SK-N-MC (cell line): ENCODE measurements around the gene CTTNBP2NL.
"Not testable (repeated sequence)": the region's sequence is repeated elsewhere in the genome, so short reads cannot be mapped to it uniquely, and the experiment has no call there.

ENCODE experiments used
- DNase-seq: peaks from one replicate; pipeline ENCODE4 v3.0.0-alpha.2; 2011; ENCODE audit warnings: low read depth, low spot score
- H3K27ac ChIP-seq: fragments of 200-600 bp; sonication (generic); 2 replicates; pipeline ENCODE4 v1.5.1; 2016; ENCODE audit warnings: mixed run types
- H3K36me3 ChIP-seq: fragments of 200-600 bp; sonication (generic); 2 replicates; pipeline ENCODE4 v1.6.1; 2017; ENCODE audit warnings: antibody characterized with exemption, low read length, mixed read lengths; ENCODE audit not compliant: insufficient read depth
- H3K4me3 ChIP-seq: fragments of 200-600 bp; sonication (generic); 2 replicates; pipeline ENCODE4 v1.5.1; 2016
- H3K9ac ChIP-seq: fragments of 200-600 bp; sonication (generic); 2 replicates; pipeline ENCODE4 v1.8.0; 2017; ENCODE audit warnings: mixed run types, mixed read lengths; ENCODE audit not compliant: insufficient read length
- H3K9me3 ChIP-seq: fragments of 200-600 bp; sonication (generic); 2 replicates; pipeline ENCODE4 v1.6.1; 2017; ENCODE audit warnings: low read depth, mild to moderate bottlenecking, antibody characterized with exemption, low read length, moderate library complexity, mixed read lengths
- EZH2 ChIP-seq: fragments of 200-600 bp; sonication (generic); IDR thresholded peaks from one replicate; pipeline ENCODE4 v1.6.1; 2017; ENCODE audit warnings: antibody characterized with exemption
- FOXP2 ChIP-seq: optimal IDR thresholded peaks from 2 replicates; pipeline ENCODE3; 2011; ENCODE audit warnings: mild to moderate bottlenecking, moderate library complexity; ENCODE audit not compliant: insufficient read depth; ENCODE audit errors: extremely low read length, control extremely low read depth
- POLR2AphosphoS5 ChIP-seq: IDR thresholded peaks from 2 replicates; pipeline ENCODE4 v1.6.1; 2012; ENCODE audit warnings: mild to moderate bottlenecking, low read depth, low read length, borderline replicate concordance

Gene CTTNBP2NL

DNA sequence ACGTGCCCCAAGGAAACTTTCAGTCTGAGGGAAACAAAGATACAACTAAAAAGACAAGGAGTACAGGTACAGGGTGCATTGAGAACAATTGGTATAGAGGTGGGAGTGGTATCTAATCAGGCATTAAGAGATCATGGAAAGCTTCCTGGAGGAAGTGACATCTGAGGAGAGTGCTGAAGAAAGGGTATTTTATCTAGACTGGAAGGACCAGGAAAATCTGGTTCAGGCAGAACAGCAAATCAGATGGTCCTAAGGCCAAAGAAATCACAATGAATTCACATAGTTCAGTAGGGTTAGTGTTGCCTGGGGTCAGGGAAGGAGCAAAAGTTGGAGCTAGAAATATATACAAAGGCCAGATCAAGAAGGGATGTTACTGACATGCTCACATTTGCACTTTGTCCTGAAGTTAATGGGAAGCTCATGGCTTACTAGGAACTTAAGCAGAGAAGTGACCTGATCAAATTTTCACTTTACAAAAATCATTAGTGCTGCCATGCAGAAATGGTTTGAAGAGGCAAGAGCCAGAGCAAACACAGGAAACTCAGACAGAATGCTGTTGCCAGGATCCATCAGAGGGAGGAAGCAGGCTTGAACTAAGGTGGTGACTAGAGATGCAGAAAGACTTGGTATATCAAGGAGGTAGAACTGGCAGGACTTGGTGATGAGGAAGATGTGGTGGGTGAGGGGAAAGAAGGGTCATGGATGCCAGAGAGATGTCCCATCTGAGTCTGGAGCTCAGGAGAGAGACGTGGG, 14.5 kb upstream of the CTTNBP2NL start:
- Histone ChIP-seq H3K9ac (no peak overlapping the region), H3K9me3 (no peaks in the 10 kb centered on the region), H3K36me3 (no peaks in the 10 kb centered on the region), H3K27ac (no peak overlapping the region), H3K4me3 (no peak overlapping the region)
- TF ChIP-seq FOXP2 (no peak), EZH2 (no peak)
- DNase-seq: no peak

DNA sequence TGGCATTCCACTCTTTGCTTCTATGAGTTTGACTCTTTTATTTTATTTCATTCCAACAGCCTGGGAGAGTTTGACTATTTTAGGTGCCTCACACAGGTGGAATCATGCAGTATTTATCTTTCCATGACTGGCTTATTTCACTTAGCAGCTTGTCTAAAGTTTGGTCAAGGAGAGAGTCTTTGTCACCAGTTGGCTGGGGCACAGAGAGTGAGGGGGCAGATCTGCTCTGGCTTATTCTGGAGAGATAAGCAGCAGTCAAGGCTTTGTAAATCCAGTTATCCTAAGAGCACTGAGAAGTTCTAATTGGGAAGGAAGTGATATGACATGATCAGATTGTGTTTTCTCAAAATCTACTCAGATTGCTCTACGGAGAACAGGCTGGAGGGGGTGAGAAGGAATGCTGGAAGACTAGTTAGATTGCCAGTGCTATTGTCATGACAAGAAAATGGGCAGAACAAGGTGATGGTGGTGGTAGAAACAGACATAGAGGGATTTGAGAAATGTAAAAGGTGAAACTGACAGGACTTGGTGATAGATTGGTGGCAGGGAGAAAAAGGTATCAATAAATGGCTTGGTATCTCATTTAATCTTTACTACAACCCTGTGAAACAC, 12.1 kb upstream of the CTTNBP2NL start:
- Histone ChIP-seq H3K9ac (no peak overlapping the region), H3K27ac (no peak overlapping the region)
- TF ChIP-seq POLR2AphosphoS5 (no peak), EZH2 (no peak), FOXP2 (no peak)

DNA sequence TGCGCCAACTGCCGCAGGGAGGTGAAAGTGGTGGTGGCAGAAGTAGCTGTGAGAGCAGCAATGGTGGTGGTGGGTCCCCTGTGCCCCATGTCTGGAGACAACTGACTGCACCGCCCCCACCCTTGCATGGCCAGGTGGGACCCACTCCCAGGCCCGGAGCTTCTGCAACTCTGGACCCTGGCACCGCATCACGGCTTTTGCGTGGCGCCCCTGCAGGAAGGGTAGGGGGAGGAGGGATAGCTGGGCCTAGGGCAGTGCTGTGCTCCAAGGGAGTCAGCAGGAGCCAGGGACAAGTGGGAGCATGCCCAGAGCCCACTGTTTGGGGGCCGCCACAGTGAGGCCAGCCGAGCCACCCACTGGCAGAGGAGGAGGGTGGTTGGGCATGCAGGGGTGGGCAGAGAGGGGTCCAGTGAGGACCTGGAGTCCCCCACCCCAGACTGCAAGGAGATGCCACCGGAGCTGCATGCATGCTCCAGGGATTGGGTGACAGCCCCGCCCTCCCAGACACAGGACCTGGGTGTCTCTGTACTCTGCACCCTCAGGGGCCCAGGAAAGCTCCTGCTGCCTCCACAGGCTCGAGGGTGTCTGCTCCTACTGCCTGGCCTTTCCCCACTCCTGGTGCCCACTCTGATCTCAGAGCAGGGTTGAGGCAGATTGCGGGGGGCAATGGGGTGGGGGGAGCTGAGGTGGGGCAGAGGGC, 9.8 kb upstream of the CTTNBP2NL start:
- no peak for TF ChIP-seq FOXP2
- no peak overlapping the region for H3K4me3 ChIP-seq
- no peaks in the 10 kb centered on the region for H3K9me3 ChIP-seq
- no peaks in the 10 kb centered on the region for H3K36me3 ChIP-seq
- H3K27ac ChIP-seq: no peak overlapping the region
- H3K9ac ChIP-seq: no peak overlapping the region
- DNase-seq: no peak

More for the DNA sequence above, 12.1 kb upstream of the CTTNBP2NL start:
- no peak for DNase-seq
- Histone ChIP-seq H3K36me3 (no peaks in the 10 kb centered on the region), H3K4me3 (no peak overlapping the region), H3K9me3 (no peaks in the 10 kb centered on the region)

DNA sequence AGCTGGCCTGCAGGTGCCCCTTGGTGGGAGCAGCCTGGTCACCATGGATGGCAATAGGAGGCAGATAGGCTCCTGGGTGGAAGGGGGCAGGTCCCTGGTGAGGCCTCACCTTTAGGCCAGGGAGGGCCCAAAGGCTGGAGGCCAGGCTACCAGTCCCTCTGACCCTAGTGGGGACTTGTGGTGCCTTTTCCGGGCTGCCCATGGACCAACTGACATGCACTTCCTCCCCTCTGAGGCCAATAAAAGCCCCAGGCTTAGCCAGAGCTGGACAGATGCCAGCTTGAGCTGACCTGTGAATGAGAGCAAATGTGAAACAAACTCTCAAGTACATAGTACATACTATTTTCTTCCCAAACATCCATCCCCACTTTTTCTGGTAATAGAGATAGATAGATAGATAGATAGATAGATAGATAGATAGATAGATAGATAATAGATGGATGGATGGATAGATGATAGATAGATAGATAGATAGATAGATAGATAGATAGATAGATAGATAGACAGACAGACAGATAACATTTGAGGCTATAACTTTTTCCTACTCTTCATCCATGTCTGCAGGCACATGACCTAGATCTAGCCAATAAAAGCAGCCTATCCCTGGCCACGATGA, 9.2 kb upstream of the CTTNBP2NL start:
- Histone ChIP-seq H3K9ac (no peak overlapping the region), H3K4me3 (no peak overlapping the region), H3K27ac (no peak overlapping the region), H3K36me3 (no peaks in the 10 kb centered on the region), H3K9me3 (no peaks in the 10 kb centered on the region)
- TF ChIP-seq EZH2 (no peak), POLR2AphosphoS5 (no peak), FOXP2 (no peak)
- DNase-seq: no peak

DNA sequence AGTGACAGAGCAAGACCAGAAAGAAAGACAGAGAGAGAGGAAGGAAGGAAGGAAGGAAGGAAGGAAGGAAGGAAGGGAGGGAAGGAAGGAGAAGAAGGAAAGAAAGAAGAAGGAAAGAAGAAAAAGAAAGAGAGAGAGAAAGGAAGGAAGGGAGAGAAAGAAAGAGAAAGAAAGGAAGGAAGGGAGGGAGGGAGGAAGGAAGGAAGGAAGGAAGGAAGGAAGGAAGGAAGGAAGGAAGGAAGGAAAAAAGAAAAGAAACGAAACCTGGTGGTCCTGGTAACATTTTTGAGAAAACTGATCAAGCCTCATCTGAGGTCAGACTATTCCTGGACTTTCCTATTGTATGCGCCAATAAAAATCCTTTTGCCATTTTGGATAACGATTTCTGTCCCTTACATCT, 8.2 kb upstream of the CTTNBP2NL start:
- Histone ChIP-seq H3K27ac (no peak overlapping the region), H3K36me3 (no peaks in the 10 kb centered on the region), H3K9me3 (no peaks in the 10 kb centered on the region), H3K9ac (no peak overlapping the region), H3K4me3 (no peak overlapping the region)
- TF ChIP-seq FOXP2 (no peak), EZH2 (no peak), POLR2AphosphoS5 (no peak)
- no peak for DNase-seq

DNA sequence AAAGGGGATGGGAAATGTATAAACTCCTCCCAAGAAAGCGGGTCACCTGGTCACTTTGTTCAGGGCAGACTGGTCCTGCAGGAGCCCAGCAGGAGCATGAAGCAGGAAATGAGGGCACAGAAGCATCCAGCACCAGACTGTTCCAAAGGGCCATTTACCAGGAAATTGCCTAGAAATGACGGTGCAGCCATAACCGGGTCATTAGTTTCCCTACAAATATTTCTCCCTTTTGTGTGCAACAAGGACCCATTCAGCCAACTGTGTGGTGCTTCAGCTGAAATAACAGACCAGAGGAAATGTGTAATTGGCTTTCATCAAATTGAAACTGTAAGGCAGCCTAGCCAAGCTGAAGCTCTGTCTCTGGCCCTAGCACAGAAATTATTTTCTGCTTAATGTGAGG, 7.6 kb upstream of the CTTNBP2NL start:
- no peak overlapping the region for H3K4me3 ChIP-seq
- no peak overlapping the region for H3K27ac ChIP-seq
- TF ChIP-seq FOXP2: no peak
- TF ChIP-seq POLR2AphosphoS5: no peak
- H3K9me3 ChIP-seq: no peaks in the 10 kb centered on the region
- H3K9ac ChIP-seq: no peak overlapping the region
- H3K36me3 ChIP-seq: no peaks in the 10 kb centered on the region
- no peak for DNase-seq

DNA sequence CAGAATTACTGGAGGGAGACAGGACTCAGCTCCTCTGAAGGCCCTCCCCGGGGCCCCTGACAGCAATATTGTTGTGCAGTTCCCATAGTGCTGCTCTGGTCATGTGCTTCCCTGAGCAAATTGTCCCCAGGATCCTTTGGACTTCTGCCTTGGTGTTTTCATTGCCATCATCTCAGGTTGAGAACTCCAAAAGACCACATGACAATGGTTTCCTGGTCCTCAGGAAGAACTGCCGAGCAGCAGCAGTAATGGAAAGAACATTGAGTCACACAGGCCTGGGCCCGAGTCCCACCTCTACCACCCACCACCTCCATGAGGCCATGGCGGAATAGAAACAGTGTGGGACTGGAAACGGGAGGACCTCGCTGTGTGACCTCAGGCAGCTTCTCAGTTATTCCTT, 6.3 kb upstream of the CTTNBP2NL start:
- H3K36me3 ChIP-seq: no peaks in the 10 kb centered on the region
- no peak for TF ChIP-seq EZH2
- TF ChIP-seq POLR2AphosphoS5: no peak
- no peak for TF ChIP-seq FOXP2
- H3K27ac ChIP-seq: no peak overlapping the region
- no peak overlapping the region for H3K4me3 ChIP-seq
- H3K9ac ChIP-seq: no peak overlapping the region
- no peak for DNase-seq
- H3K9me3 ChIP-seq: no peaks in the 10 kb centered on the region

DNA sequence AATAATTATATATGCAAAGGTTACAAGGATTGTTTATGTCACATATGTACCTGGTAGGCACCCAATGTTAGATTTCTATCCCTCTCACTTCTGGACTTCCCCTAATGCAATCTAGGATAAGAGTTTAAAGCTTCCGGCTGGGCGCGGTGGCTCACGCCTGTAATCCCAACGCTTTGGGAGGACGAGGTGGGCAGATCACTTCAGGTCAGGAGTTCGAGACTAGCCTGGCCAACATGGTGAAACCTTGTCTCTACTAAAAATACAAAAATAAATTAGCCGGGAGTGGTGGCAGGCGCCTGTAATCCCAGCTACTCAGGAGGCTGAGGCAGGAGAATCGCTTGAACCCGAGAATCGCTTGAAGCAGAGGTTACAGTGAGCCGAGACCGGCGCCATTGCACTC, 5.7 kb upstream of the CTTNBP2NL start:
- not testable (repeated sequence) for H3K9me3 ChIP-seq, H3K27ac ChIP-seq, H3K4me3 ChIP-seq, H3K36me3 ChIP-seq, H3K9ac ChIP-seq, DNase-seq
